Posterior vena cava (tissue), 2 donors: ENCODE data around the gene MAP3K15. TPM values are rescaled to one million over a fixed set of nuclear protein-coding genes. Genes with fewer than 3 reads are reported as not detected.

Experiments used
- DNase-seq: peaks from one replicate; pipeline ENCODE4 v3.0.0-alpha.2; 2020; ENCODE audit warnings: low spot score
- intact Hi-C, 2 donors: fragments of 100-400 bp; cut with DNase I; formaldehyde crosslinking; loops; one replicate each; pipeline versions ENCODE4 v1.14.1 to v1.14.2; 2022 to 2023
- total RNA-seq, 2 donors: library from RNA; stranded (reverse); fragmentation: NEBNext Ultra II Directional; extraction: Animal tissue kit (Norgen Biotek cat#: 25700); gene quantifications; one replicate each; pipeline ENCODE4 v1.2.1, GENCODE V29; 2021
- donor health status: DM: yes; HTN: yes; CAD: no.
- donor health status: DM: yes; HTN: yes; CAD: no.

The MAP3K15 gene
- total RNA-seq, 2 donors from 2014 or later, result not detected

GRCh38 chrX:19361701-19362100, 153.6 kb downstream of the MAP3K15 start:
- DNase-seq, result no peak
- intact Hi-C loops, result no loop called here

DNA sequence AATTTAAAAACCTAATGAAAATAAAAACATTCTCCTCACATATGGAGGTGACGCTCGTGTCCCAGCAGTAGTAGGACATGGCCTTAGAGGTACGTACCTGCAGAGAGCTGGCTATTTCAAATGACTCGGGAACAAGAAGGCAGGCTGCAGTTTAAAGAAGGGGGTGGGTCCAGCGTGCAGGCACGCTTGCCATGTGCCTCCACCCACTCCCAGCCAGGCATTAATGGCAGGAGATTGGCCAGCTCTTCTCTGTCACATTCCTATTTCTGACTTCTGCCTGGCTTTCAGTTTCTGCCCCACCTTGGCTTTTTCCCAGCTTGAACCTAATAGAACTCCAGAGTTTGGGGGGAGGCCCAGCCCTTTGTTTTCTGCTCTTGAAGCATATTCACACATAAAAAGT, 154.4 kb downstream of the MAP3K15 start:
- intact Hi-C loops, result no loop called here
- DNase-seq, result peak; percentile 19

- intact Hi-C loops, result no loop called here
- no peak for DNase-seq
Measured at GRCh38 chrX:19358521-19358920, 156.8 kb downstream of the MAP3K15 start.

- DNase-seq, result no peak
- intact Hi-C loops, result no loop called here
Measured at GRCh38 chrX:19354625-19355024, 160.7 kb downstream of the MAP3K15 start.

- DNase-seq, result no peak
- intact Hi-C loops, result no loop called here
Measured at GRCh38 chrX:19350941-19351384, 164.3 kb downstream of the MAP3K15 start.

DNA sequence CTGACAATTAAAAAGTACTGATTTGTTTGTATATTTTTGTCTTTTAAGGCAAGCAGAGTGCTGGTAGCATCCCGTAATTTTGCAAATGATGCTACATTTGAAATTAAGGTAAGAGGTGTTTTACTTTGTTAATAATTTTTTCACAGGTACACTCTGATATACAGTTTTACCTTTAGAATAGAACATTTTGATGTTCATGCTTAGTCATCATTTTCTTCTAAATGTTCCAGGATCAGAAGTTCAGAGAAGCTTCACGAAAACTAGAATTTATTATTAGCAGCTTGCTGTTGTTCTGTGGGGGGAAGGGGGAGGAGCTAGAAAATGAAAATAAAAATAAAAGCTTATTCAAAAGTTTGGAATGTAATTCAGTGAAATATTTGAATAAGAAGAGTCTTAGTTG, 166.0 kb downstream of the MAP3K15 start:
- no peak for DNase-seq
- intact Hi-C loops, result no loop called here

DNA sequence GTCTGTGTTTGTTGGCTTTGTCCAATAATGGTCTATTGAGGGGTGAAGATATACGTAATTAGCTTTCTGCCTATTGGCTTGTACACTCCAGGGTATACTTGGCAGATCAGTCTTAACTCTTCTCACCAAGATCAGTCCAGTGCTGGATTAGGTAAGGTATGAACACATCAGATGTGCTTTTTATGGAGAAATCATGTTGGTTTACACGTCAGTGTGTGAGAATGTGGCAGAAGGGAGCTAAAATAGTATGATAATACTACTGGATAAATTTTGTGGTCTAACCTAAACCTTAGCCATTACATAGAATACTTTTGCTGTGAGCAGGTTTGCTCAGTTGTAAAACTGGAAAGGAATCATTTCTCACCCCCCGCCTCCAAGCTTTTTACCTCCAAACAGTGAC, 167.4 kb downstream of the MAP3K15 start:
- no peak for DNase-seq
- intact Hi-C loops, result no loop called here

DNA sequence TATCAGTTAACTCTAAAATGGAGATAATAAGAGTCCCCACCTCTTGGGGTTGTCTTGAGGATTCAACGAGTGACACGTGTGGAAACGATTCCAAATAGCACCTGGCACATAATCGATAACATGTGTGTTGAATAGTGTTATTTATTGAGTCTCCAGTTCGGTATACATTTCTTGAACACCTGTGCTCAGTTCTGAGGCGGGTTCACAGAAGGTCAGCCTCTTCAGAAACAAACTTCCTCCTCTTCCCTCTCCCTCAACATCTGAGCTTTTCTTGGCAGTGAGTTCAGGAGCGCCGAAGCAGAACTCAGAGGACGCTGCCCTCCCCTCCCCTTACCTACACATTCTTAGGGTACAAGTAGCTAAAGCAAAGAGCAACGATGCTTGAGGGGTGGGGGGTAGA, 170.6 kb downstream of the MAP3K15 start:
- DNase-seq, result no peak
- intact Hi-C loops, result no loop called here

DNA sequence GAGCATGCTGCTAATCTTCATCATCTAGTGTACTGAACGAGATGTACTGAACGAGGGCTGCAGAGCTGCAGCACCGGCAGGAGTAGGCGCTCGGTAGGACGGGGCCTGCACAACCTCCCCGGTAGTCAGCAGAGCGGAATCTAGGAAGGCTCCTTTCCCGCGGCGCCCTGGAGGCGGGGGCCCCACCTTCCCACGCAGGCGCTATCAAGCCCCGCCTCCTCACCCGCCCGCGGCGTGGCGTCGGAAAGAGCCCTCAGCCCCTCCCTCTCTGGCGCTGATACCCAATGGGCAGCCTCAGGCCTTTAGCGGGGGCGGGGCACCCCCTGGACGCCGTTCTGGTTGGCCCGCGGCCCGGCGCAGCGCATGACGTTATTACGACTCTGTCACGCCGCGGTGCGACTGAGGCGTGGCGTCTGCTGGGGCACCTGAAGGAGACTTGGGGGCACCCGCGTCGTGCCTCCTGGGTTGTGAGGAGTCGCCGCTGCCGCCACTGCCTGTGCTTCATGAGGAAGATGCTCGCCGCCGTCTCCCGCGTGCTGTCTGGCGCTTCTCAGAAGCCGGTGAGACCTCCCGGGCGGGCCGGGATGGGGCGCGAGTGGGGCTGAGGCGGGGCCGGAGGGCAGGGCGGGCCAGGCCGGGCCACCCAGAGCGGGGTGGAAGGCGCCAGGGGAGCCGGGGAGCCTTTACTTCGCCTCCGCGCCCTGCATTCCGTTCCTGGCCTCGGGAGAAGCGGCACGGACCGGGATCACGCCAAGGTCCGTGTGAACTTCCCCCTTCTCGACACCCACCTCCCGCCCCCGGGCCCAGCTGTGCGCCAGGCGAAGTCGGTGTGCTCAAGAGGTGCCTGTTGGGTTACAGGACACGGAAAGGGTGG, 171.5 kb downstream of the MAP3K15 start, which contains the start of gene PDHA1:
PDHA1 (plus strand) TSS at position 393 of the 874 bp plus-strand sequence; CDS start at position 504, 111 bp downstream.
- peak; percentile 98 for DNase-seq
- intact Hi-C loops, result no loop called here

DNA sequence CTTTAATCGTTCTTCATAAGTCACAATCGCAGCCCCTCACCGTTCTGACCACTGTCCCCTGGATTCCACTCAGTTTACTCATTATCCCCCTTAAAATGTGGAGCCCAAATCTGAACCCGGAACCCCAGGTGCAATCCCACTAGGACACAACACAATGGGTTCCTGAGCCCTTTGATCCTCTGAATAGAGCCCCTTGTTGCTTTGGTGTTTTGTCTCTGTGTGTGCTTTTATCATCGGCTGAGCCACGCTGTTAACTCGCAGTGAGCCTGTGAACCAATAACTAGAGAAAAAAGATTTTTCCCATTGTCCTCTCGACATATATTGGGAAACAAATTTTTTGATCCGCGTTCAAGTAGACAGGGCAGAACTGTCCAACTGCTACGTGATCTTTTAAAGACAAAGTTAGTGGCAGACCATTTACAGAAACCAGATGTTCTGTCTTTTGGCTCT, 172.2 kb downstream of the MAP3K15 start:
- DNase-seq, result no peak
- intact Hi-C loops, result no loop called here

DNA sequence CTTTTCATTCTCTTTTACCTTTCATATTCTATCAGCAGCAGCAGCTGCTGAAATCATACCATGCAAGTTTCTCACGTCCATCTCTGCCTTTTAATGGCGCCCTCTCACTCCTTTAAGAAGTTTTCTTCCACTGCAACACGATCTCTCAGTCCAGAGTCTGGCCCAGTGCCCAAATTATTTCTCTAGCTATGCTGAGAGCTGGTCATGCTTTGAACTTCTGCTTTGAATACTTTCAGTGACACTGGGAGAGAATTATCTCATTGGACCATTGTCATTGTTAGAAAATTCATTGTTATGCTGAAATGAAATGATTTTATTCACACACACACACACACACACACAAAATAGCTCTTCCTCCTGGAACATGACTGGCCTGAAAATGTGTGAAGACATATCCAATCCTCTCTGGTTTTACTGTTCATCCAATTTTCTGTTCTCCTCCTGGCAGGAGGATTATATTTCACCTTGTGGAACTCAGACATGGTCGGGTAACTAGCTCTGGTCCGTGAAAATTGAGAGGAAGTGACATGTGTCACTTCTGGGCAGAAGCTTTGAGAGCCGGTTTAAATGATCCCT, 172.9 kb downstream of the MAP3K15 start:
- intact Hi-C loops, result no loop called here
- no peak for DNase-seq

DNA sequence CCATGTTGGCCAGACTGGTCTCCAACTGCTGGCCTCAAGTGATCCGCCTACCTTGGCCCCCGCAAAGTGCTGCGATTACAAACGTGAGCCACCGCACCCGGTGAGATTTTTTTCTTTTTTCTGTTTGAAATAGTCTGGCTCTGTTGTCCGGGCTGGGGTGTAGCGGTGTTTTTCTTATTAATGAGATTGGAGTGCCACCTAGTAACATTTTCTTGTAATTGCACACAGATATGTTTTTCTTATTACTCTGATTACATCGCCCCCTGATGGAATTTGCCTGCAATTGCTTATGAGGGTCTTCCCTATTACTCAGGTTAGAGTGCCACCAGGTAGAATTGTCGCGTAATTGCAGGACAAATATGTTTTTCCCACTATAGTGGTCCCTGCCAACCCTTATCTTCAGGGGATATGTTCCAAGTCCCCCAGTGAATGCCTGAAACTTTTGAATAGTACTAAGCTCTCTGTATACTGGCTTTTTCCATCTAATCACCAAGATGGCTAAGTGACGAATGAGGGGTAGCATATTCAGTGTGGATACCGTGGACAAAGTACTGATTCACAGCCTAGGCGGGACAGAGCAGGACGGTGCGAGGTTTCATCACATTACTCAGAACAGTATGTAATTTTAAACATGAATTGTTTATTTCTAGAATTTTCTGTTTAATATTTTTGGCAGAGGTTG, 180.2 kb downstream of the MAP3K15 start:
- no peak for DNase-seq
- intact Hi-C loops, result loop anchor here (10.0 kb wide), 2 partner anchors 930 to 940 kb away; no protein-coding TSS in a partner anchor

GRCh38 chrX:19332983-19333382, 182.3 kb downstream of the MAP3K15 start:
- intact Hi-C loops, result loop anchor here (2.0 to 10.0 kb wide), 3 partner anchors 54 to 938 kb away; no protein-coding TSS in a partner anchor
- no peak for DNase-seq

DNA sequence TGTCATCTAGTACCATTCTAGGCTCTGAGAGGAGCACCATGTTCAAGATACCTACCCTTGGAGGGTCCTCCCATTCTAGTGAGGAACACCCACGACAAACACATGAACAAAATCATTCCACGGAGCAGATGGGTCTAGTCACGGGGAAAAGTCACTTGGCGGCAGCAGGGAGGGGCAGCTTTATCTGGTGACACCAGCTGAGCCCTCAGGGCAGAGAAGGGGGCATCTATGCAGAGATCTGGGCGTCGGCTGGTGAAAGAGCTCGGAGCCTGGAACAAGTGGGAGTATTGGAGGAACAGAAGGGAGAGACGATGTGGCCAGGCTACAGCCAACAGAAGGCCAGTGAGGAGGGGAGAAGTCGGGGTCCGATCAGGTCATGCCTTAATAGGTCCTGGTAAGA, 183.5 kb downstream of the MAP3K15 start:
- intact Hi-C loops, result loop anchor here (2.0 to 10.0 kb wide), 3 partner anchors 55 to 937 kb away; no protein-coding TSS in a partner anchor
- no peak for DNase-seq

DNA sequence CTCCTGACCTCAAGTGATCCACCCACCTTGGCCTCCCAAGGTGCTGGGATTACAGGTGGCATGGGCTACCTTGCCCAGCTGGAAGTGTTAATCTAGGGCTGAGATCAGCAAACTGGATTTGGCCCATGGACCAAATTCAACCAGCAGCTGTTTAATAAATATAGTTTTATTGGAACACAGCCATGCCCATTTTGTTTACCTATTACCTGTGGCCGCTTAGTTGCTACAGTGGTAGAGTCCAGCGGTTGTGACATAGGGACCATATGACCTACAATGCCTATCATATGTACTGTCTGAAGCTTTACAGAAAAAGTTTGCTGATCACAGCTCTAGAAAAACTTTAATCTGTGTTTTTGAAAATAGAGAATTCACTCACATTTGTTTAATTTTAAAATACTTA, 188.7 kb downstream of the MAP3K15 start:
- no peak for DNase-seq
- intact Hi-C loops, result no loop called here

Other genes with a start within 250 kb of the MAP3K15 start
- gene PDHA1, start 171.6 kb downstream of the MAP3K15 start, total RNA-seq, result 10 to 100 TPM; 94.3 to 95.1 TPM